OCI-LY3 (cell line): ENCODE measurements around the gene ANKRD17.
"Not testable (repeated sequence)": the region's sequence is repeated elsewhere in the genome, so short reads cannot be mapped to it uniquely, and the experiment has no call there.

ENCODE experiments used
- H2AFZ ChIP-seq: fragments of 200-600, 300-600 bp; shearing (Covaris generic); 2 replicates; pipeline ENCODE4 v1.6.0; 2014; ENCODE audit warnings: antibody characterized with exemption, low read depth, low read length
- H3K27ac ChIP-seq: fragments of 200-600, 300-600 bp; sonication (generic); 2 replicates; pipeline ENCODE4 v1.5.1; 2014; ENCODE audit warnings: mild to moderate bottlenecking, low read length, moderate library complexity, mixed read lengths
- H3K27me3 ChIP-seq: fragments of 200-600, 300-600 bp; sonication (generic); 2 replicates; pipeline ENCODE4 v1.6.1; 2014; ENCODE audit warnings: low read depth, low read length, mixed read lengths
- H3K36me3 ChIP-seq: fragments of 200-600, 300-600 bp; sonication (generic); replicated peaks from 2 replicates; pipeline ENCODE3; 2014; ENCODE audit warnings: low read depth, low read length, mixed read lengths
- H3K4me1 ChIP-seq: fragments of 300-600, 200-600 bp; sonication (generic); 2 replicates; pipeline ENCODE4 v1.6.1; 2014; ENCODE audit warnings: low read length, mixed read lengths
- H3K4me2 ChIP-seq: fragments of 200-600, 300-600 bp; sonication (generic); 2 replicates; pipeline ENCODE4 v1.6.1; 2014; ENCODE audit warnings: low read length, mixed read lengths
- H3K4me3 ChIP-seq: fragments of 300-600, 200-600 bp; sonication (generic); 2 replicates; pipeline ENCODE4 v1.5.1; 2014; ENCODE audit warnings: antibody characterized with exemption, mild to moderate bottlenecking, low read length, moderate library complexity
- H3K79me2 ChIP-seq: fragments of 300-600, 200-600 bp; shearing (Covaris generic); 2 replicates; pipeline ENCODE4 v1.6.1; 2014; ENCODE audit warnings: mild to moderate bottlenecking, low read length, mixed read lengths
- H3K9ac ChIP-seq: fragments of 300-600, 200-600 bp; shearing (Covaris generic); 2 replicates; pipeline ENCODE4 v1.6.0; 2014; ENCODE audit warnings: mild to moderate bottlenecking, low read length, moderate library complexity
- H3K9me3 ChIP-seq: fragments of 200-600, 300-600 bp; shearing (Covaris generic); 2 replicates; pipeline ENCODE4 v1.6.1; 2014; ENCODE audit warnings: low read length, mixed read lengths; ENCODE audit not compliant: insufficient read depth
- H4K20me1 ChIP-seq: fragments of 200-600, 300-600 bp; sonication (generic); 2 replicates; pipeline ENCODE4 v1.6.1; 2016; ENCODE audit warnings: low read length, mixed read lengths; ENCODE audit not compliant: insufficient read depth
- CTCF ChIP-seq: fragments of 200-600, 300-600 bp; sonication (generic); IDR thresholded peaks from 2 replicates; pipeline ENCODE4 v1.5.1; 2014; ENCODE audit warnings: antibody characterized with exemption, low read length, low read depth
- EZH2phosphoT487 ChIP-seq: fragments of 200-600 bp; shearing (Covaris generic); IDR thresholded peaks from 2 replicates; pipeline ENCODE4 v1.6.1; 2018; ENCODE audit warnings: antibody characterized with exemption, mixed run types, low read depth

Gene ANKRD17

DNA sequence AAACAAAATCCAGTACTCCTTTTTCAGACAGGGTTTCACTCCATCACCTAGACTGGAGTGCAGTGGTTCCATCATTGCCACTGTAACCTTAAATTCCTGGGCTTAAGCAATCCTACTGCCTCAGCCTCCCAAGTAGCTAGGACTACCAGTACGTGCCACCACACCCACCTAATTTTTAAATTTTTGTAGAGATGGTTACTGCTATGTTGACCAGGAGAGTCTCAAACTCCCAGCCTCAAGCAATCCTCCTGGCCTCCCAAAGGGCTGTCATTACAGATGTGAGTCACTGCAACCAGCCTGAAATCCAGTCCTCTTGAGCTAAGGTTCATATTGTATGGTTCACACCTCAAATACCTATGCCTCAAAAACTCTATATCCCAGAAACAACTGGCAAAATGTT is 22.4 kb downstream of the ANKRD17 start:
- Histone ChIP-seq H3K27ac (no peak overlapping the region), H3K79me2 (peaks cover 96% of the 10 kb centered on the region), H3K9me3 (no peaks in the 10 kb centered on the region), H3K27me3 (no peaks in the 10 kb centered on the region), H3K36me3 (peaks cover 46% of the 10 kb centered on the region), H3K4me1 (no peaks in the 10 kb centered on the region), H2AFZ (no peak overlapping the region), H3K4me3 (no peak overlapping the region), H3K4me2 (no peak overlapping the region), H3K9ac (no peak overlapping the region), H4K20me1 (peaks cover 53% of the 10 kb centered on the region)
- TF ChIP-seq CTCF (no peak), EZH2phosphoT487 (no peak)

GRCh38 chr4:73234712-73235111 is 23.9 kb downstream of the ANKRD17 start:
- peaks cover 47% of the 10 kb centered on the region for H4K20me1 ChIP-seq
- no peaks in the 10 kb centered on the region for H3K4me1 ChIP-seq
- no peaks in the 10 kb centered on the region for H3K27me3 ChIP-seq
- peaks cover 94% of the 10 kb centered on the region for H3K79me2 ChIP-seq
- H3K4me2 ChIP-seq = no peak overlapping the region
- no peak overlapping the region for H3K27ac ChIP-seq
- H2AFZ ChIP-seq = no peak overlapping the region
- peaks cover 55% of the 10 kb centered on the region for H3K36me3 ChIP-seq
- TF ChIP-seq CTCF (no peak), EZH2phosphoT487 (no peak)
- H3K4me3 ChIP-seq = no peak overlapping the region
- H3K9me3 ChIP-seq = no peaks in the 10 kb centered on the region
- no peak overlapping the region for H3K9ac ChIP-seq

- no peaks in the 10 kb centered on the region for H3K27me3 ChIP-seq
- no peak overlapping the region for H3K27ac ChIP-seq
- H3K36me3 ChIP-seq = peaks cover 53% of the 10 kb centered on the region
- peaks cover 25% of the 10 kb centered on the region for H4K20me1 ChIP-seq
- H3K9me3 ChIP-seq = no peaks in the 10 kb centered on the region
- TF ChIP-seq EZH2phosphoT487 (no peak), CTCF (no peak)
- H3K4me3 ChIP-seq = no peak overlapping the region
- H3K79me2 ChIP-seq = peaks cover 93% of the 10 kb centered on the region
- no peak overlapping the region for H2AFZ ChIP-seq
- no peak overlapping the region for H3K4me2 ChIP-seq
- no peaks in the 10 kb centered on the region for H3K4me1 ChIP-seq
- no peak overlapping the region for H3K9ac ChIP-seq
These were observed 26.8 kb downstream of the ANKRD17 start for GRCh38 chr4:73231518-73232487.

DNA sequence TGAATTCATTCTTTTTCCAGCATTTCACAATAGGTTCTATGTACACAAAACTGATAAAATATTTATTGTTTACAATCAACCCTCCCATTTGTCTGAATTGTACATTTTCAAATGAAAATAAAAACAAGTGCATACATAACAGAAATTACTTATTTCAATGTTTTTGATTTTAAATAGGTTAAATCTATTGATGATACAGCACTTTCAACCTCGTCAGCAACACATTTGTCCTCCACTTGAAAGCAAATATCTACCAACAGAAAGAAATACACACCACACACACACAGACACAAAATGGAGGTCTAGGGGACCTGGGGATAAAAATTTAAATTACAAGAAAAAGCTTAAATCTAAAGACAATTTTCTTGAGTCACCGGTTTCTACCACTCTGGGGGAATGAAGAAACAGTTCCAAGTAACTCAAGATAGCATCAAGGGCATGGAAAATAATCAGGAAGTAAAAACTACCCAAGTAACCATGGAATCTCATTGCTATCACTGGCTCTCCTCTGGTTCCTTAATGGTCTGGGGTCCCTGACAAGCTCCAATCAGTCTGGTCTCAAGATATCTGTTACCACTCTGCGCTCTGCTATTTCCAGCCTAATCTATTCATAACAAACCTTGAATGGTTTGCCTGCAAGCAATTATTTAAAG is 27.6 kb downstream of the ANKRD17 start:
- Histone ChIP-seq H3K27ac (no peak overlapping the region), H3K9ac (no peak overlapping the region), H3K4me3 (no peak overlapping the region), H3K27me3 (no peaks in the 10 kb centered on the region), H4K20me1 (peaks cover 17% of the 10 kb centered on the region; the same call in 1 of the 2 replicates), H3K36me3 (peaks cover 45% of the 10 kb centered on the region), H3K9me3 (no peaks in the 10 kb centered on the region), H3K4me2 (no peak overlapping the region), H3K79me2 (peaks cover 89% of the 10 kb centered on the region), H2AFZ (no peak overlapping the region), H3K4me1 (no peaks in the 10 kb centered on the region)
- TF ChIP-seq CTCF (no peak), EZH2phosphoT487 (no peak)

DNA sequence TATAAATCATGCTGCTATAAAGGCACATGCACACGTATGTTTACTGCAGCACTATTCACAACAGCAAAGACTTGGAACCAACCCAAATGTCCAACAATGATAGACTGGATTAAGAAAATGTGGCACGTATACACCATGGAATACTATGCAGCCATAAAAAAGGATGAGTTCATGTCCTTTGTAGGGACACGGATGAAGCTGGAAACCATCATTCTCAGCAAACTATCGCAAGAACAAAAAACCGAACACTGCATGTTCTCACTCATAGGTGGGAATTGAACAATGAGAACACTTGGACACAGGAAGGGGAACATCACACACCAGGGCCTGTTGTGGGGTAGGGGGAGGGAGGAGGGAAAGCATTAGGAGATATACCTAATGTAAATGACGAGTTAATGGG is 29.8 kb downstream of the ANKRD17 start:
- H3K36me3 ChIP-seq = peaks cover 35% of the 10 kb centered on the region
- not testable (repeated sequence) for H3K27me3 ChIP-seq, H3K4me3 ChIP-seq, H2AFZ ChIP-seq, H3K9ac ChIP-seq, H3K4me2 ChIP-seq, H3K9me3 ChIP-seq, H3K4me1 ChIP-seq, H3K27ac ChIP-seq
- H4K20me1 ChIP-seq = peaks cover 29% of the 10 kb centered on the region
- H3K79me2 ChIP-seq = peaks cover 87% of the 10 kb centered on the region
